Measurements from ENCODE around the gene PPM1N.

GRCh38 chr19:45498411-45499195 is at the start of gene PPM1N:
- TF ChIP-seq CTCF (IDR thresholded peaks at IDR 0.05) (peak in 1 of 3 experiments; percentile 5), POLR2A (IDR thresholded peaks at IDR 0.05; ENCODE audit: low read depth) (no peak)

Measured in esophagus muscularis mucosa (tissue), 3 donors.